Amygdala (tissue), 56 donors: Measurements from ENCODE around the gene ZNF70.

Experiments
- DNase-seq, 56 donors: peaks; one replicate each; lab custom pipeline; 2025; lab: John Stamatoyannopoulos, UW

The ZNF70 gene

GRCh38 chr22:23762842-23763578 is 12.1 kb upstream of the ZNF70 start, which contains the start of gene C22orf15:
TSS of gene C22orf15 (plus strand) at chr22:23762990. CDS start at chr22:23763307, 317 bp downstream.
- peak in 1 of 56 donors; percentile 25 for DNase-seq

GRCh38 chr22:23760056-23760455 is 9.1 kb upstream of the ZNF70 start:
- no peak for DNase-seq

- no peak for DNase-seq
These were observed 8.7 kb upstream of the ZNF70 start for GRCh38 chr22:23759566-23759965.

GRCh38 chr22:23756891-23757290 is 6.0 kb upstream of the ZNF70 start:
- no peak for DNase-seq

GRCh38 chr22:23755711-23756110 is 4.8 kb upstream of the ZNF70 start:
- no peak for DNase-seq

- DNase-seq, result peak in 6 of 56 donors; percentile 7 to 39 (median 30)
These were observed 4.2 kb upstream of the ZNF70 start for GRCh38 chr22:23754980-23755636.

- no peak for DNase-seq
These were observed 3.5 kb upstream of the ZNF70 start, which contains the start of gene VPREB3 for GRCh38 chr22:23754220-23754919. TSS of gene VPREB3 (minus strand) at chr22:23754425. CDS start at chr22:23754363, 62 bp downstream.

- no peak for DNase-seq
These were observed 2.5 kb upstream of the ZNF70 start for GRCh38 chr22:23753385-23753784.

- DNase-seq, result no peak
These were observed 1.8 kb upstream of the ZNF70 start for GRCh38 chr22:23752750-23753149.

GRCh38 chr22:23752090-23752691 is 1.3 kb upstream of the ZNF70 start:
- no peak for DNase-seq

- peak in 1 of 56 donors; percentile 58 for DNase-seq
These were observed 607 bp upstream of the ZNF70 start for GRCh38 chr22:23751441-23751996.

- no peak for DNase-seq
These were observed 572 bp downstream of the ZNF70 start for GRCh38 chr22:23750367-23750713.

- no peak for DNase-seq
These were observed 1.0 kb downstream of the ZNF70 start for GRCh38 chr22:23749841-23750301.

- DNase-seq, result no peak
These were observed 5.1 kb downstream of the ZNF70 start for GRCh38 chr22:23745791-23746190.

GRCh38 chr22:23744485-23744884 is 6.4 kb downstream of the ZNF70 start:
- no peak for DNase-seq

GRCh38 chr22:23744001-23744400 is 6.9 kb downstream of the ZNF70 start:
- DNase-seq, result no peak

GRCh38 chr22:23743303-23743705 is 7.6 kb downstream of the ZNF70 start:
- DNase-seq, result no peak

GRCh38 chr22:23742505-23743264 is 8.2 kb downstream of the ZNF70 start:
- DNase-seq, result peak in 1 of 56 donors; percentile 15

GRCh38 chr22:23737696-23738095 is 13.2 kb downstream of the ZNF70 start:
- no peak for DNase-seq

GRCh38 chr22:23728108-23728507 is 22.8 kb downstream of the ZNF70 start:
- DNase-seq, result peak in 2 of 56 donors; percentile 10 to 21
